ENCODE measurements around the gene INPP1.
"Not testable (repeated sequence)": the region's sequence is repeated elsewhere in the genome, so short reads cannot be mapped to it uniquely, and the experiment has no call there.

The INPP1 gene

GRCh38 chr2:190352668-190353536 lies 9.5 kb downstream of the INPP1 start:
- H3K4me1 ChIP-seq (ENCODE audit: control insufficient read depth, insufficient read depth, low read length): peaks cover 19% of the 10 kb centered on the region
- H3K9ac ChIP-seq (ENCODE audit: low read length): peak overlapping the region; percentile 45
- H3K4me3 ChIP-seq (ENCODE audit: low read length): no peak overlapping the region
- peak; percentile 9 for DNase-seq (ENCODE audit: low read depth)
- H3K9me3 ChIP-seq (ENCODE audit: control insufficient read depth, low read length): no peaks in the 10 kb centered on the region
- no peaks in the 10 kb centered on the region for H3K36me3 ChIP-seq (ENCODE audit: control insufficient read depth, insufficient read depth, low read length, severe bottlenecking)
- H3K27me3 ChIP-seq (replicated peaks; ENCODE audit: control insufficient read depth, insufficient read depth, low read length): no peaks in the 10 kb centered on the region

DNA sequence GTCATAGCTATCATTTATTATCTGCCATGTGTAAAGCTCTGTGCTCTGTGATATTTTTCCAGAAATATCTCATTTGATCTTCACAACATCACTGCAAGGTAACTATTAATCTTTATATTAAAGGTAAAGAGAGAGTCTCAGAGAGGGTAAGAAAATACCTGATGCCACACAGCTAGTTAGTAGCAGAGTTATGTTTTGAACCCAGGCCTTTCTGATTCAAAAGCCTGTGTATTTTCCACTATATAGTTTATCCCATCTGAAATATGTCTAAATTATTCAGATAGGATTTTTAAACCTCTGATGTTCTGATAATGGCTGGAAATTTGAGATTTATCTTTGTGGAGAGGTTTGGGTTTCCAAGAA lies 10.1 kb downstream of the INPP1 start:
- H3K4me3 ChIP-seq (ENCODE audit: low read length): no peak overlapping the region
- H3K4me1 ChIP-seq (ENCODE audit: control insufficient read depth, insufficient read depth, low read length): peaks cover 21% of the 10 kb centered on the region
- peak overlapping the region; percentile 45 for H3K9ac ChIP-seq (ENCODE audit: low read length)
- no peaks in the 10 kb centered on the region for H3K36me3 ChIP-seq (ENCODE audit: control insufficient read depth, insufficient read depth, low read length, severe bottlenecking)
- no peak for DNase-seq (ENCODE audit: low read depth)
- no peaks in the 10 kb centered on the region for H3K9me3 ChIP-seq (ENCODE audit: control insufficient read depth, low read length)
- no peaks in the 10 kb centered on the region for H3K27me3 ChIP-seq (replicated peaks; ENCODE audit: control insufficient read depth, insufficient read depth, low read length)

GRCh38 chr2:190354003-190354690 lies 10.8 kb downstream of the INPP1 start:
- Histone ChIP-seq H3K9me3 (ENCODE audit: control insufficient read depth, low read length) (no peaks in the 10 kb centered on the region), H3K4me1 (ENCODE audit: control insufficient read depth, insufficient read depth, low read length) (peaks cover 28% of the 10 kb centered on the region), H3K27me3 (replicated peaks; ENCODE audit: control insufficient read depth, insufficient read depth, low read length) (no peaks in the 10 kb centered on the region), H3K9ac (ENCODE audit: low read length) (no peak overlapping the region), H3K36me3 (ENCODE audit: control insufficient read depth, insufficient read depth, low read length, severe bottlenecking) (no peaks in the 10 kb centered on the region), H3K4me3 (ENCODE audit: low read length) (no peak overlapping the region)
- DNase-seq (ENCODE audit: low read depth): no peak

GRCh38 chr2:190355968-190356644 lies 12.7 kb downstream of the INPP1 start:
- no peaks in the 10 kb centered on the region for H3K36me3 ChIP-seq (ENCODE audit: control insufficient read depth, insufficient read depth, low read length, severe bottlenecking)
- no peak overlapping the region for H3K4me3 ChIP-seq (ENCODE audit: low read length)
- no peak for DNase-seq (ENCODE audit: low read depth)
- H3K9ac ChIP-seq (ENCODE audit: low read length): no peak overlapping the region
- peaks cover 40% of the 10 kb centered on the region for H3K4me1 ChIP-seq (ENCODE audit: control insufficient read depth, insufficient read depth, low read length)
- H3K9me3 ChIP-seq (ENCODE audit: control insufficient read depth, low read length): no peaks in the 10 kb centered on the region
- no peaks in the 10 kb centered on the region for H3K27me3 ChIP-seq (replicated peaks; ENCODE audit: control insufficient read depth, insufficient read depth, low read length)

GRCh38 chr2:190357600-190357999 lies 14.2 kb downstream of the INPP1 start:
- no peak for DNase-seq (ENCODE audit: low read depth)
- no peaks in the 10 kb centered on the region for H3K27me3 ChIP-seq (replicated peaks; ENCODE audit: control insufficient read depth, insufficient read depth, low read length)
- H3K9ac ChIP-seq (ENCODE audit: low read length): no peak overlapping the region
- peaks cover 40% of the 10 kb centered on the region for H3K4me1 ChIP-seq (ENCODE audit: control insufficient read depth, insufficient read depth, low read length)
- no peaks in the 10 kb centered on the region for H3K36me3 ChIP-seq (ENCODE audit: control insufficient read depth, insufficient read depth, low read length, severe bottlenecking)
- H3K9me3 ChIP-seq (ENCODE audit: control insufficient read depth, low read length): no peaks in the 10 kb centered on the region
- no peak overlapping the region for H3K4me3 ChIP-seq (ENCODE audit: low read length)

DNA sequence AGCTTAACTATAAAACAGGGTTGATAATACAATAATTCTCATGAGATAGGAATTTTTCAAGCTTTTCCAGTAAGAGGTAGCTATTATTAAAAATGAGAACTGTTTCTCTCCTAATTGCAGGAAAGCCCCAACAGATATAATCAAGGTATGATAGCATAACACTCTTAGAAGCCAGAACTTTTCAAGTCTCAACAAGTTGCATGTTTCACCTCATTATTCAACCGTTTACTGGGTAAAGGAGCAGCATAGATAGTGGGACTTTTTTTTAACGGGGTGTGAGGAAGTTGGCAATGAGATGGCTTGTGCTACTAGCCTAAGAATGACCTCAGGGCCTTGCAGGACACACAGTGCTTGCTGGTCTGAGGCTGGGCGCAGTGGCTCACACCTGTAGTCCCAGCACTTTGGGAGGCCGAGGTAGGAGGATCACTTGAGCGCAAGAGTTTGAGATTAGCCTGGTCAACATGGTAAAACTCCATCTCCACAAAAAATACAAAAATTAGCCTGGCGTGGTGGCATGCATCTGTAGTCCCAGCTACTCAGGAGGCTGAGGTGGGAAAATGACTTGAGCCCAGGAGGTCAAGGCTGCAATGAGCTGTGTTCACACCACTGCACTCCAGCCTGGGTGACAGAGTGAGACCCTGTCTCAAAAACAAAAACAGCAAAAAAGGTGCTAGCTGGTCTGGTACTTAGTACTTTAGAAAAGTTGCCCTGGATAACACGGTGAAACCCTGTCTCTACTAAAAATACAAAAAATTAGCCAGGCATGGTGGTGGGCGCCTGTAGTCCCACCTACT lies 15.5 kb downstream of the INPP1 start:
- H3K4me3 ChIP-seq (ENCODE audit: low read length); H3K9me3 ChIP-seq (ENCODE audit: control insufficient read depth, low read length); H3K27me3 ChIP-seq (replicated peaks; ENCODE audit: control insufficient read depth, insufficient read depth, low read length); DNase-seq (ENCODE audit: low read depth); H3K9ac ChIP-seq (ENCODE audit: low read length); H3K36me3 ChIP-seq (ENCODE audit: control insufficient read depth, insufficient read depth, low read length, severe bottlenecking): not testable (repeated sequence)
- H3K4me1 ChIP-seq (ENCODE audit: control insufficient read depth, insufficient read depth, low read length): peaks cover 28% of the 10 kb centered on the region

DNA sequence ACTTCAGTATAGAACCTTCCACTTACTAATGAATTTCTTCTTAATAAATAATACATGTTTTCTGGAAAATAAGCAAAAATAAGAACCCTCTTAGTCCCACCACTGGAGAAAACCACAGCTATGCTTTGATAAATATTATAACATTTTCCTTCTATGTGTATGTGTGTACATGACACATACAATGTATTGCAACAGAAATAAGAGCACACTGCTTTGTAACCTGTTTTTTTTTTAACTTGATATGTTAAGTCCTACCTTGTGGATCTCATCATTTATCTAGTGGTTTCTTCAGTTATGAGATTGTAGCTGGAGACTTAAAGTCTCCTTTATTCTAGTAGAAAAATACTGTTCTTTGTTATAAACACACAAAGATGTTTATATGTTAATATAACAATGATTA lies 17.2 kb downstream of the INPP1 start:
- peaks cover 5% of the 10 kb centered on the region for H3K36me3 ChIP-seq (ENCODE audit: control insufficient read depth, insufficient read depth, low read length, severe bottlenecking)
- peak overlapping the region; percentile 69 for H3K9ac ChIP-seq (ENCODE audit: low read length)
- no peaks in the 10 kb centered on the region for H3K9me3 ChIP-seq (ENCODE audit: control insufficient read depth, low read length)
- peaks cover 20% of the 10 kb centered on the region for H3K4me1 ChIP-seq (ENCODE audit: control insufficient read depth, insufficient read depth, low read length)
- H3K27me3 ChIP-seq (replicated peaks; ENCODE audit: control insufficient read depth, insufficient read depth, low read length): no peaks in the 10 kb centered on the region
- no peak overlapping the region for H3K4me3 ChIP-seq (ENCODE audit: low read length)
- DNase-seq (ENCODE audit: low read depth): no peak

GRCh38 chr2:190360965-190361364 lies 17.6 kb downstream of the INPP1 start:
- H3K27me3 ChIP-seq (replicated peaks; ENCODE audit: control insufficient read depth, insufficient read depth, low read length): no peaks in the 10 kb centered on the region
- H3K36me3 ChIP-seq (ENCODE audit: control insufficient read depth, insufficient read depth, low read length, severe bottlenecking): peaks cover 5% of the 10 kb centered on the region

DNA sequence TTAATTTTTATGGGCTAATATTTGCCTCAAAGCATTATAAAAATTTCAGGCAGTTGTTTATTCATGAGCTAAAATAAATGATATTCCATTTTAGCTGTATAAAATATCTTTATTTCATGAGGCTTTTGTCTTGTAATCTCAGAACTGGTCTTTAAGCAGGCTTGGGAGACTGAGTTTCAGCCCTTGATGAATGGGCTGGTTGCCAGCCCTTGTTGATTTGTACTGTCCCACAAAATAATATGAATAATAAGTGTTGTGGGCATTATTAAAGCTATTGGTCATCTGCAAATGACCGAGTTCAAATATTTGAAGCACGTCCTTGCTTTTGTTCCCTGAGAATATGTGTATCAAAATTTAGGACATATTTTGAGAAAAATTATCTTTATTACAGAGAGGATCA lies 18.2 kb downstream of the INPP1 start:
- Histone ChIP-seq H3K9me3 (ENCODE audit: control insufficient read depth, low read length) (no peaks in the 10 kb centered on the region), H3K4me3 (ENCODE audit: low read length) (no peak overlapping the region), H3K36me3 (ENCODE audit: control insufficient read depth, insufficient read depth, low read length, severe bottlenecking) (peaks cover 5% of the 10 kb centered on the region), H3K4me1 (ENCODE audit: control insufficient read depth, insufficient read depth, low read length) (peaks cover 20% of the 10 kb centered on the region), H3K9ac (ENCODE audit: low read length) (no peak overlapping the region), H3K27me3 (replicated peaks; ENCODE audit: control insufficient read depth, insufficient read depth, low read length) (no peaks in the 10 kb centered on the region)
- no peak for DNase-seq (ENCODE audit: low read depth)

More at GRCh38 chr2:190360965-190361364, 17.6 kb downstream of the INPP1 start:
- no peak overlapping the region for H3K4me3 ChIP-seq (ENCODE audit: low read length)
- peaks cover 20% of the 10 kb centered on the region for H3K4me1 ChIP-seq (ENCODE audit: control insufficient read depth, insufficient read depth, low read length)
- no peaks in the 10 kb centered on the region for H3K9me3 ChIP-seq (ENCODE audit: control insufficient read depth, low read length)
- DNase-seq (ENCODE audit: low read depth): no peak
- H3K9ac ChIP-seq (ENCODE audit: low read length): no peak overlapping the region

DNA sequence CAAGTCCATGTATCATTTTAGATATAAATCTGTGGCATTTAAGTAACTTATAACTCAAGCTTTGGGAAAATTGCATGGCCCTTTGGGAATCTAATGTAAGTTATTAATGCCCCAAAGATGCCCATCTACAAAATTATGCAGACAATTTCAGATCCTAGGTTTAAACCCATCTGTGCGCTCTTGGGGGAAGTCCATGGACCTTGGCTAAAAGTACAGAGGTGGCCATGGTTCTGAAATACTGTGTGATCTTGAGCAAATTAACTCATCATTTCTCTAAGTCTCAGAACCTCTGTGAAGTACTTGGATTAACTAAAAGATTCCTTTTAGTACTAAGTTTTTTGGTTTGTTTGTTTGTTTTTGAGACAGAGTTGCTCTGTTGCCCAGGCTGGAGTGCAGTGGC lies 19.5 kb downstream of the INPP1 start:
- DNase-seq (ENCODE audit: low read depth): no peak
- Histone ChIP-seq H3K9ac (ENCODE audit: low read length) (no peak overlapping the region), H3K4me1 (ENCODE audit: control insufficient read depth, insufficient read depth, low read length) (peaks cover 20% of the 10 kb centered on the region), H3K4me3 (ENCODE audit: low read length) (no peak overlapping the region), H3K27me3 (replicated peaks; ENCODE audit: control insufficient read depth, insufficient read depth, low read length) (no peaks in the 10 kb centered on the region), H3K36me3 (ENCODE audit: control insufficient read depth, insufficient read depth, low read length, severe bottlenecking) (peaks cover 5% of the 10 kb centered on the region), H3K9me3 (ENCODE audit: control insufficient read depth, low read length) (no peaks in the 10 kb centered on the region)
